MCF 10A (cell line): Measurements from ENCODE around the gene SH3BP5L. TPM values are rescaled to one million over a fixed set of nuclear protein-coding genes. Genes with fewer than 3 reads are reported as not detected.
A peak's percentile ranks its signal among the peaks of the same experiment; 100 is the strongest.

ENCODE experiments used
- BruUV-seq: library from RNA; stranded (reverse); fragments of 400-500 nt; replicated peaks from 2 replicates; lab custom pipeline; 2021; lab: Mats Ljungman, UMichigan
- CTCF ChIA-PET: fragments of 300-600 bp; sonication (Branson Sonifier 250); formaldehyde crosslinking; extraction: SDS; loops from one replicate; lab custom pipeline; 2021; ENCODE audit warnings: antibody characterized with exemption, inconsistent platforms; lab: Yijun Ruan, JAX
- POLR2A ChIA-PET: fragments of 300-600, 350-650 bp; sonication (Branson Sonifier 250); formaldehyde crosslinking; extraction: SDS; loops from one replicate; lab custom pipeline; 2020; ENCODE audit warnings: antibody characterized with exemption, inconsistent platforms; lab: Yijun Ruan, JAX
- DNase-seq: peaks from one replicate; pipeline ENCODE4 v3.0.0-alpha.2; 2018; ENCODE audit not compliant: unreplicated experiment
- H3K27ac Mint-ChIP-seq: one replicate; pipeline ENCODE4 v1.8.0; 2022; ENCODE audit warnings: mild to moderate bottlenecking, low read depth, mixed read lengths; ENCODE audit not compliant: unreplicated experiment
- H3K27me3 Mint-ChIP-seq: one replicate; pipeline ENCODE4 v1.8.0; 2022; ENCODE audit warnings: mixed read lengths; ENCODE audit not compliant: insufficient read depth, unreplicated experiment
- H3K36me3 Mint-ChIP-seq: one replicate; pipeline ENCODE4 v1.8.0; 2022; ENCODE audit warnings: mild to moderate bottlenecking, moderate library complexity, mixed read lengths; ENCODE audit not compliant: insufficient read depth, unreplicated experiment
- H3K4me1 Mint-ChIP-seq: one replicate; pipeline ENCODE4 v1.8.0; 2022; ENCODE audit warnings: mixed read lengths; ENCODE audit not compliant: insufficient read depth, unreplicated experiment
- H3K4me3 Mint-ChIP-seq: one replicate; pipeline ENCODE4 v1.8.0; 2022; ENCODE audit warnings: mild to moderate bottlenecking, moderate library complexity, mixed read lengths; ENCODE audit not compliant: unreplicated experiment
- H3K9me3 Mint-ChIP-seq: one replicate; pipeline ENCODE4 v1.8.0; 2022; ENCODE audit warnings: mixed read lengths; ENCODE audit not compliant: unreplicated experiment
- intact Hi-C: fragments of 100-400 bp; cut with micrococcal nuclease; formaldehyde crosslinking; loops from 2 replicates; pipeline ENCODE4 v1.14.1; 2022
- total RNA-seq: library from RNA; stranded (reverse); gene quantifications from 2 replicates; pipeline ENCODE4 v1.2.3, GENCODE V29; 2022
- TF ChIP-seq, protein P1 (sequence below): fragments of 200-600 bp; IDR thresholded peaks from one replicate; pipeline ENCODE4 v1.8.0; 2022; ENCODE audit warnings: antibody characterized with exemption, mild to moderate bottlenecking; ENCODE audit not compliant: unreplicated experiment

SH3BP5L gene
- total RNA-seq, 1 experiment from 2014 or later, result 31.5 TPM

DNA sequence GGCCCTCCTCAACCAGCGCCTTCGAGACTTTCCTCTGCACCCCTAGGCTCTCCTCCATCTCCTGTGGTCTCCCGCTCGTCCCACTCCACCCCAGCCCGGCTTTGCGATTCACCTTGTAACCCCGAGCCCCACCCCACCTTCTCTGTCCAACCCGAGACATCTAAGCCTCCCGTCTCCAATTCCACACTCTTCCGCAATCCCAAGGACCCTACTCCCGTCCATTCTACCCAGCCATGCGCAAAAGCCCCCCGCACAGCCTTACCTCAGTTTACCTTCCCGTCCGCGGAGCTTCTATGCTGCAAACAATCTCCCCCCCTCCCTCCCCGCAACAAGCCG lies 174 bp downstream of the SH3BP5L start:
- Mint-ChIP-seq H3K4me3 (peak overlapping the region; percentile 78), H3K27me3 (no peaks in the 10 kb centered on the region), H3K27ac (peak overlapping the region; percentile 94), H3K36me3 (peaks cover 39% of the 10 kb centered on the region), H3K9me3 (no peaks in the 10 kb centered on the region), H3K4me1 (peaks cover 62% of the 10 kb centered on the region)
- TF ChIP-seq, protein P1, sequence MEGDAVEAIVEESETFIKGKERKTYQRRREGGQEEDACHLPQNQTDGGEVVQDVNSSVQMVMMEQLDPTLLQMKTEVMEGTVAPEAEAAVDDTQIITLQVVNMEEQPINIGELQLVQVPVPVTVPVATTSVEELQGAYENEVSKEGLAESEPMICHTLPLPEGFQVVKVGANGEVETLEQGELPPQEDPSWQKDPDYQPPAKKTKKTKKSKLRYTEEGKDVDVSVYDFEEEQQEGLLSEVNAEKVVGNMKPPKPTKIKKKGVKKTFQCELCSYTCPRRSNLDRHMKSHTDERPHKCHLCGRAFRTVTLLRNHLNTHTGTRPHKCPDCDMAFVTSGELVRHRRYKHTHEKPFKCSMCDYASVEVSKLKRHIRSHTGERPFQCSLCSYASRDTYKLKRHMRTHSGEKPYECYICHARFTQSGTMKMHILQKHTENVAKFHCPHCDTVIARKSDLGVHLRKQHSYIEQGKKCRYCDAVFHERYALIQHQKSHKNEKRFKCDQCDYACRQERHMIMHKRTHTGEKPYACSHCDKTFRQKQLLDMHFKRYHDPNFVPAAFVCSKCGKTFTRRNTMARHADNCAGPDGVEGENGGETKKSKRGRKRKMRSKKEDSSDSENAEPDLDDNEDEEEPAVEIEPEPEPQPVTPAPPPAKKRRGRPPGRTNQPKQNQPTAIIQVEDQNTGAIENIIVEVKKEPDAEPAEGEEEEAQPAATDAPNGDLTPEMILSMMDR, result no peak
- ChIA-PET CTCF (interaction anchor here (0.7 to 5.5 kb wide), 16 partner anchors 12 to 209 kb away, joined by 3 to 87 read pairs (median 4); partner anchors contain the start of genes OR14I1, ZNF672 and ZNF692), POLR2A (interaction anchor here (0.6 to 5.8 kb wide), 26 partner anchors 12 to 727 kb away, joined by 3 to 227 read pairs (median 5); partner anchors contain the start of genes PGBD2, ZNF672 and ZNF692)
- BruUV-seq, result no TSS peak
- no peak for DNase-seq
- intact Hi-C loops, result no loop called here

- POLR2A ChIA-PET, result interaction anchor here (0.7 to 5.8 kb wide), 13 partner anchors 12 to 202 kb away, joined by 3 to 227 read pairs (median 7); partner anchors contain the start of genes PGBD2, ZNF672 and ZNF692
- no peak for DNase-seq
These were observed 579 bp downstream of the SH3BP5L start for GRCh38 chr1:248825136-248825535.

DNA sequence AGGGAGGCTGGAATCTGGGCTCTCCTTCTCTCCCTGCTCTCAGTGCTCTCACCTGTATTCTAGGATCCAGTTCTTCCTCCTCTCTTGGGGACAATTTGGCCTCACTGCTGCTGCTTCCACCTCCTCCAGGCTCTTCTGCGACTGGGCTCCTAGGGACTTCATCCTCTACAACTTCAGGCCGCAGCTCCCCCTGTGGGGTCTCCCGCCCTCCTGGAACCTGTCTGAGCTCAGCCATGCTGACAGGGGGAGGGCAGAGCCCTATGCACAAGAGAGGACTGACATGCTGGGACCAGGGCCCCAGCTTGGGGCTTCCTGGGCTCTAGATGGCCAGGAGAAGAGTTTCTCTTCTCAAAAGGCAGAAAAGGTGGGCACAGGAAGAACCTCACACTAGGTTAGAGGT lies 1.0 kb downstream of the SH3BP5L start:
- Mint-ChIP-seq H3K9me3 (no peaks in the 10 kb centered on the region), H3K4me1 (peaks cover 64% of the 10 kb centered on the region), H3K4me3 (peak overlapping the region; percentile 78), H3K36me3 (peaks cover 47% of the 10 kb centered on the region), H3K27ac (peak overlapping the region; percentile 94), H3K27me3 (no peaks in the 10 kb centered on the region)
- intact Hi-C loops, result no loop called here
- BruUV-seq, result no TSS peak
- CTCF ChIA-PET, result interaction anchor here (0.7 to 5.5 kb wide), 11 partner anchors 11 to 206 kb away, joined by 3 to 87 read pairs (median 5); partner anchors contain the start of genes OR14I1, ZNF672 and ZNF692
- POLR2A ChIA-PET, result interaction anchor here (0.8 to 5.8 kb wide), 7 partner anchors 12 to 202 kb away, joined by 3 to 227 read pairs (median 11); partner anchors contain the start of genes ZNF672 and ZNF692
- TF ChIP-seq, protein P1, result no peak
- no peak for DNase-seq

More at GRCh38 chr1:248825136-248825535, 579 bp downstream of the SH3BP5L start:
- Mint-ChIP-seq H3K36me3 (peaks cover 43% of the 10 kb centered on the region), H3K9me3 (no peaks in the 10 kb centered on the region), H3K27me3 (no peaks in the 10 kb centered on the region), H3K4me1 (peaks cover 64% of the 10 kb centered on the region), H3K27ac (peak overlapping the region; percentile 94), H3K4me3 (peak overlapping the region; percentile 78)
- CTCF ChIA-PET, result interaction anchor here (0.7 to 5.5 kb wide), 12 partner anchors 11 to 207 kb away, joined by 3 to 87 read pairs (median 5); partner anchors contain the start of genes OR14I1, ZNF672 and ZNF692
- intact Hi-C loops, result no loop called here
- TSS peak; percentile 61 for BruUV-seq
- TF ChIP-seq, protein P1, result no peak

DNA sequence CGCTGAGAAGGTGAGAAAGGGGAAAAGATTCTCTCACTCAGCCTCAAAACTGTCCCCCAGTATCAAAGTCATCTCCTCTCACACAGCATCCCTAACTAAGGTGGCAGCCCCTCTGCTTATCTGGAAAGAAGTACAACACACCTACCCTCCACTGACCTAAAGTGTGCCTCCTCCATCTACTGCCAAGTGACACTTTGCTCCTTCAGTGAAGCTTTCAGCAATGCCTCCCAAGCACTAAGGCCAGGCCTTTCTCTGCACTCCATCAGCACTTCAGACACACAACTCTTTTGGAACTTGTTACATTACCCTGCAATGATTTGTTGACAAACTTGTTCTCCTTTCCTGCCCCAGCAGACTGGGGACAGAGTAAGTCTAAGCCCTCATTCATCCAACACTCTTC lies 1.4 kb downstream of the SH3BP5L start:
- Mint-ChIP-seq H3K9me3 (no peaks in the 10 kb centered on the region), H3K4me1 (peaks cover 64% of the 10 kb centered on the region)
- TF ChIP-seq, protein P1, result no peak

More for the DNA sequence above, 1.4 kb downstream of the SH3BP5L start:
- Mint-ChIP-seq H3K4me3 (peak overlapping the region; percentile 78), H3K27me3 (no peaks in the 10 kb centered on the region), H3K27ac (peak overlapping the region; percentile 94), H3K36me3 (peaks cover 51% of the 10 kb centered on the region)
- CTCF ChIA-PET, result interaction anchor here (1.1 to 5.5 kb wide), 6 partner anchors 13 to 119 kb away, joined by 3 to 87 read pairs (median 6); partner anchors contain the start of genes OR14I1, ZNF672 and ZNF692
- intact Hi-C loops, result no loop called here
- POLR2A ChIA-PET, result interaction anchor here (2.3 to 5.8 kb wide), 4 partner anchors 13 to 50 kb away, joined by 11 to 227 read pairs (median 70); partner anchors contain the start of genes ZNF672 and ZNF692
- DNase-seq, result no peak
- BruUV-seq, result no TSS peak
